H1 (cell line): ENCODE measurements around the gene PANK3. TPM values are rescaled to one million over a fixed set of nuclear protein-coding genes. Genes with fewer than 3 reads are reported as not detected.

Experiments used
- CTCF ChIA-PET: fragments of 300-600 bp; sonication (Branson Sonifier 250); formaldehyde crosslinking; loops from one replicate; lab custom pipeline; 2021; ENCODE audit not compliant: partially characterized antibody; lab: Charles Lee
- POLR2A ChIA-PET: fragments of 300-600 bp; sonication (Branson Sonifier 250); formaldehyde crosslinking; loops from one replicate; lab custom pipeline; 2021; ENCODE audit warnings: inconsistent platforms; ENCODE audit not compliant: partially characterized antibody; lab: Charles Lee
- DNase-seq, 2 experiments: peaks; one replicate each; pipeline versions ENCODE4 v3.0.0 to v3.0.0-alpha.2; 2010 to 2022; ENCODE audit warnings: low spot score in 2 of 2, low read depth in 1 of 2, mixed read lengths in 1 of 2
- FAIRE-seq: peaks from 2 replicates; lab custom pipeline; 2011; peaks lifted over from hg19 to GRCh38; lab: Jason Lieb, UNC
- H2AFZ ChIP-seq: 2 replicates; pipeline ENCODE4 v1.8.1; 2012; ENCODE audit warnings: low read length, inconsistent platforms
- H2AK5ac ChIP-seq: 2 replicates; pipeline ENCODE4 v1.6.1; 2013; ENCODE audit warnings: low read depth, low read length
- H2BK120ac ChIP-seq: replicated peaks from 2 replicates; pipeline ENCODE3; 2013; ENCODE audit warnings: low read depth, low read length, inconsistent platforms
- H2BK12ac ChIP-seq: 2 replicates; pipeline ENCODE4 v1.6.1; 2013; ENCODE audit warnings: low read depth, low read length
- H2BK15ac ChIP-seq: 2 replicates; pipeline ENCODE4 v1.6.1; 2013; ENCODE audit warnings: low read length
- H2BK20ac ChIP-seq: 2 replicates; pipeline ENCODE4 v1.6.1; 2013; ENCODE audit warnings: low read length
- H2BK5ac ChIP-seq: 2 replicates; pipeline ENCODE4 v1.6.1; 2013; ENCODE audit warnings: low read depth, low read length
- H3K14ac ChIP-seq: 2 replicates; pipeline ENCODE4 v1.6.1; 2013; ENCODE audit warnings: inconsistent platforms; ENCODE audit not compliant: insufficient read length
- H3K18ac ChIP-seq: 2 replicates; pipeline ENCODE4 v1.6.1; 2013; ENCODE audit warnings: low read length; ENCODE audit errors: extremely low read depth
- H3K23ac ChIP-seq: 2 replicates; pipeline ENCODE4 v1.6.1; 2013; ENCODE audit warnings: inconsistent platforms; ENCODE audit not compliant: insufficient read length
- H3K23me2 ChIP-seq: 2 replicates; pipeline ENCODE4 v1.6.1; 2013; ENCODE audit warnings: low read depth, low read length
- H3K27ac ChIP-seq: 2 replicates; pipeline ENCODE4 v1.6.1; 2011; ENCODE audit warnings: low read depth, low read length, inconsistent platforms
- H3K27me3 ChIP-seq, 4 experiments: replicated peaks in 1 of 4; 1 replicate in 1 of 4; 2 replicates in 3 of 4; pipeline versions ENCODE4 v1.6.1 to v1.8.1; 2011 to 2013; ENCODE audit warnings: low read length in 3 of 4, mild to moderate bottlenecking in 3 of 4, inconsistent platforms in 2 of 4, mixed read lengths in 2 of 4, moderate library complexity in 1 of 4; ENCODE audit not compliant: control insufficient read depth in 3 of 4, insufficient read depth in 3 of 4; ENCODE audit errors: extremely low read depth in 1 of 4
- H3K36me3 ChIP-seq, 4 experiments: 2 replicates each; pipeline versions ENCODE4 v1.6.1 to v1.8.1; 2011 to 2013; ENCODE audit warnings: mild to moderate bottlenecking in 4 of 4, low read length in 3 of 4, moderate library complexity in 2 of 4, control low read depth in 1 of 4, inconsistent platforms in 1 of 4; ENCODE audit not compliant: insufficient read depth in 4 of 4, control insufficient read depth in 2 of 4
- H3K4ac ChIP-seq: replicated peaks from 2 replicates; pipeline ENCODE3; 2013; ENCODE audit warnings: low read length, low read depth, mixed read lengths, inconsistent platforms; ENCODE audit not compliant: insufficient read length
- H3K4me1 ChIP-seq, 4 experiments: replicated peaks in 1 of 4; 1 replicate in 1 of 4; 2 replicates in 3 of 4; pipeline versions ENCODE4 v1.6.1 to v1.8.1; 2011 to 2013; ENCODE audit warnings: low read length in 3 of 4, inconsistent platforms in 2 of 4, mixed read lengths in 1 of 4; ENCODE audit not compliant: insufficient read depth in 4 of 4, control insufficient read depth in 3 of 4
- H3K4me2 ChIP-seq, 2 experiments: 2 replicates each; pipeline versions ENCODE4 v1.6.1 to v1.8.1; 2011 to 2013; ENCODE audit warnings: low read depth in 2 of 2, low read length in 2 of 2, control low read depth in 1 of 2, inconsistent platforms in 1 of 2, mild to moderate bottlenecking in 1 of 2; ENCODE audit not compliant: insufficient read depth in 1 of 2
- H3K4me3 ChIP-seq, 4 experiments: fragments of 200-600, 300-600 bp in 1 of 4; sonication (generic), shearing (Covaris generic), sonication (Bioruptor Twin) in 1 of 4; 2 replicates each; pipeline versions ENCODE4 v1.5.1 to v1.8.1; 2011 to 2016; ENCODE audit warnings: low read length in 4 of 4, low read depth in 3 of 4, control low read depth in 2 of 4, inconsistent platforms in 2 of 4, mild to moderate bottlenecking in 2 of 4, mixed read lengths in 1 of 4, moderate library complexity in 1 of 4; ENCODE audit not compliant: insufficient read depth in 2 of 4; ENCODE audit errors: extremely low read depth in 1 of 4
- H3K56ac ChIP-seq: replicated peaks from 2 replicates; pipeline ENCODE3; 2013; ENCODE audit warnings: low read depth, mild to moderate bottlenecking, mixed read lengths, low read length, inconsistent platforms; ENCODE audit not compliant: insufficient read length
- H3K79me1 ChIP-seq: 2 replicates; pipeline ENCODE4 v1.6.1; 2013; ENCODE audit warnings: low read depth, low read length, control low read depth
- H3K79me2 ChIP-seq, 2 experiments: 2 replicates each; pipeline versions ENCODE4 v1.6.1 to v1.8.1; 2012 to 2013; ENCODE audit warnings: low read length in 2 of 2, mild to moderate bottlenecking in 2 of 2, inconsistent platforms in 1 of 2; ENCODE audit not compliant: insufficient read depth in 2 of 2, control insufficient read depth in 1 of 2
- H3K9ac ChIP-seq, 4 experiments: replicated peaks in 1 of 4; 1 replicate in 1 of 4; 2 replicates in 3 of 4; pipeline versions ENCODE4 v1.6.1 to v1.8.1; 2011 to 2013; ENCODE audit warnings: low read depth in 3 of 4, low read length in 3 of 4, control low read depth in 2 of 4, mild to moderate bottlenecking in 2 of 4, moderate library complexity in 2 of 4, inconsistent platforms in 1 of 4; ENCODE audit errors: extremely low read depth in 1 of 4
- H3K9me3 ChIP-seq, 2 experiments: 2 replicates each; pipeline versions ENCODE4 v1.6.1 to v1.8.1; 2012 to 2013; ENCODE audit warnings: mild to moderate bottlenecking in 2 of 2, moderate library complexity in 2 of 2, control low read depth in 1 of 2, inconsistent platforms in 1 of 2, low read depth in 1 of 2, low read length in 1 of 2, mixed read lengths in 1 of 2; ENCODE audit not compliant: insufficient read depth in 2 of 2
- H4K20me1 ChIP-seq, 2 experiments: replicated peaks in 1 of 2; 2 replicates each; pipeline versions ENCODE3 to v1.8.1; 2011 to 2013; ENCODE audit warnings: inconsistent platforms in 2 of 2, low read length in 2 of 2, mild to moderate bottlenecking in 1 of 2; ENCODE audit not compliant: insufficient read depth in 2 of 2, control insufficient read depth in 1 of 2
- H4K5ac ChIP-seq: 2 replicates; pipeline ENCODE4 v1.6.1; 2013; ENCODE audit warnings: low read length, low read depth, mixed read lengths, inconsistent platforms; ENCODE audit not compliant: insufficient read length
- H4K8ac ChIP-seq: 2 replicates; pipeline ENCODE4 v1.8.0; 2013; ENCODE audit warnings: mild to moderate bottlenecking, moderate library complexity, low read length, inconsistent platforms; ENCODE audit not compliant: insufficient read depth; ENCODE audit errors: extremely low read depth
- H4K91ac ChIP-seq: replicated peaks from 2 replicates; pipeline ENCODE3; 2013; ENCODE audit warnings: low read length, mixed read lengths, inconsistent platforms; ENCODE audit not compliant: insufficient read length
- CHD2 ChIP-seq: IDR thresholded peaks from 2 replicates; pipeline ENCODE4 v1.6.1; 2012; ENCODE audit warnings: low read length, improper control_type of control experiment
- CREB1 ChIP-seq: IDR thresholded peaks from 2 replicates; pipeline ENCODE4 v1.6.1; 2012; ENCODE audit warnings: inconsistent platforms
- CTBP2 ChIP-seq: IDR thresholded peaks from 2 replicates; pipeline ENCODE4 v1.7.0; 2011; ENCODE audit warnings: borderline replicate concordance, mild to moderate bottlenecking, moderate library complexity, mixed read lengths, low read length; ENCODE audit not compliant: insufficient read depth, insufficient read length
- JUN ChIP-seq: IDR thresholded peaks from 2 replicates; pipeline ENCODE4 v1.6.1; 2011; ENCODE audit warnings: low read depth, mild to moderate bottlenecking, improper control_type of control experiment, low read length
- MAX ChIP-seq: IDR thresholded peaks from 2 replicates; pipeline ENCODE4 v1.6.1; 2012; ENCODE audit warnings: inconsistent platforms
- NRF1 ChIP-seq: IDR thresholded peaks from 2 replicates; pipeline ENCODE4 v1.6.1; 2011; ENCODE audit warnings: mild to moderate bottlenecking, low read depth, low read length, improper control_type of control experiment
- POLR2A ChIP-seq, 2 experiments: IDR thresholded peaks; 1 replicate in 1 of 2; 2 replicates in 1 of 2; pipeline ENCODE4 v1.6.1; 2011; ENCODE audit warnings: low read depth in 2 of 2, low read length in 2 of 2, mild to moderate bottlenecking in 2 of 2; ENCODE audit errors: control extremely low read depth in 1 of 2
- POLR2AphosphoS5 ChIP-seq: IDR thresholded peaks from 2 replicates; pipeline ENCODE4 v1.6.1; 2011; ENCODE audit warnings: low read depth, low read length
- RAD21 ChIP-seq, 2 experiments: IDR thresholded peaks in 1 of 2; conservative IDR thresholded peaks in 1 of 2; 2 replicates each; pipeline ENCODE4 v1.6.1; 2011; ENCODE audit warnings: low read depth in 2 of 2, low read length in 2 of 2, improper control_type of control experiment in 1 of 2, inconsistent platforms in 1 of 2, mild to moderate bottlenecking in 1 of 2, moderate library complexity in 1 of 2
- TBP ChIP-seq: IDR thresholded peaks from 2 replicates; pipeline ENCODE4 v1.6.1; 2011; ENCODE audit warnings: low read depth, low read length, improper control_type of control experiment
- YY1 ChIP-seq: IDR thresholded peaks from 2 replicates; pipeline ENCODE4 v1.6.1; 2011; ENCODE audit warnings: low read depth, mild to moderate bottlenecking, low read length
- WGBS, 2 experiments: shearing (Covaris generic) in 1 of 2; methylation state at CpG; one replicate each; pipeline versions ENCODE4 v1.1.6 to v1.1.7; 2013 to 2015; ENCODE audit warnings: low lambda C conversion rate in 2 of 2, mixed read lengths in 2 of 2, inconsistent platforms in 1 of 2, low coverage in 1 of 2, missing lambda C conversion rate in 1 of 2; ENCODE audit not compliant: insufficient replicate concordance in 2 of 2, insufficient coverage in 1 of 2, insufficient read length in 1 of 2; ENCODE audit errors: extremely low coverage in 1 of 2, missing lambda C conversion rate in 1 of 2; 5-methylcytosine and 5-hydroxymethylcytosine counted together
- polyA plus RNA-seq, 7 experiments: library from polyadenylated mRNA; depleted of rRNA in 3 of 7; stranded (reverse) in 5 of 7; unstranded in 2 of 7; fragments of >200 nt in 5 of 7; fragments of 200-250 nt in 2 of 7; gene quantifications; 1 replicate in 5 of 7; 2 replicates in 1 of 7; 4 replicates in 1 of 7; pipeline versions ENCODE4 v1.2.1 to v1.2.3, GENCODE V29; 2011 to 2013; ENCODE audit warnings: missing spikeins in 2 of 7, mixed read lengths in 2 of 7
- total RNA-seq: library from RNA; stranded (reverse); fragmentation: NEBNext Ultra II Directional; extraction: Animal tissue kit (Norgen Biotek cat#: 25700); gene quantifications from 2 replicates; pipeline ENCODE4 v1.2.1, GENCODE V29; 2021

Gene PANK3
- total and polyA plus RNA-seq, 2 of the 8 experiments (the other 6 are each of a cell fraction or from before 2014, with no cell fraction given) = 8.6 to 101 TPM

- Histone ChIP-seq H2BK12ac (peak within 1 kb of the TSS; percentile 45; the same call in 1 of the 2 replicates), H3K23me2 (peaks cover 7% of the 10 kb centered on the region), H3K79me1 (no peaks in the 10 kb centered on the region), H3K9me3 (peaks cover 0 to 5% of the 10 kb centered on the region in 2 experiments; a peak in 1 of 4 replicates), H4K20me1 (peaks cover 0 to 3% of the 10 kb centered on the region in 2 experiments), H3K36me3 (peaks cover 0 to 3% (median 0%) of the 10 kb centered on the region in 4 experiments; a peak in 1 of 8 replicates), H2BK5ac (no peak within 1 kb of the TSS; the same call in 1 of the 2 replicates), H3K27ac (no peak within 1 kb of the TSS), H2AFZ (peak within 1 kb of the TSS; percentile 88; the same call in 1 of the 2 replicates), H3K4me2 (peak within 1 kb of the TSS; percentile 59 to 95), H4K8ac (peak within 1 kb of the TSS; percentile 83), H2BK20ac (no peak within 1 kb of the TSS), H3K18ac (peak within 1 kb of the TSS; percentile 51; the same call in 1 of the 2 replicates), H2AK5ac (no peak within 1 kb of the TSS), H3K9ac (no peak within 1 kb of the TSS; a peak in 2 of 7 replicates), H3K4me3 (peak within 1 kb of the TSS; percentile 44 to 60 (median 55)), H2BK120ac (no peak within 1 kb of the TSS), H2BK15ac (peak within 1 kb of the TSS; percentile 84; the same call in 1 of the 2 replicates), H3K23ac (no peak within 1 kb of the TSS), H3K4me1 (peaks cover 0 to 11% (median 10%) of the 10 kb centered on the region in 4 experiments; a peak in 6 of 7 replicates), H4K91ac (peak within 1 kb of the TSS; percentile 44), H3K4ac (peak within 1 kb of the TSS; percentile 12), H4K5ac (no peak within 1 kb of the TSS), H3K14ac (no peak within 1 kb of the TSS), H3K27me3 (peaks cover 4 to 12% (median 11%) of the 10 kb centered on the region in 4 experiments), H3K56ac (no peak within 1 kb of the TSS), H3K79me2 (no peaks in the 10 kb centered on the region)
- CTCF ChIA-PET = no interaction called here
- 28% methylated on average over 21 of the region's 38 CpGs; no CpG with 5 or more reads in 1 of the 2 experiments for WGBS, 2 experiments
- FAIRE-seq = no peak
- DNase-seq = peak in 1 of 2 experiments; percentile 89
- POLR2A ChIA-PET = interaction anchor here (0.8 to 1.0 kb wide), 2 partner anchors 8 to 9 kb away, joined by 3 to 4 read pairs; no protein-coding TSS in a partner anchor
- no peak for TF ChIP-seq CHD2
- 0 out of 4 replicates have a peak, but pooled peaks of 1 of the 2 experiments have one; percentile 10 for TF ChIP-seq RAD21 (IDR thresholded peaks at IDR 0.05 in 1 of 2, conservative IDR thresholded peaks at IDR 0.05 in 1 of 2; ENCODE audit: low read depth in 2 of 2, low read length in 2 of 2)
- no peak for TF ChIP-seq NRF1
- TF ChIP-seq TBP = peak; percentile 35; the same call in 1 of the 2 replicates
- peak; percentile 66; the same call in 1 of the 2 replicates for TF ChIP-seq CREB1
- 0 out of 3 replicates have a peak, but pooled peaks of 1 of the 2 experiments have one; percentile 25 for TF ChIP-seq POLR2A (IDR thresholded peaks at IDR 0.05; ENCODE audit: control extremely low read depth in 1 of 2, low read depth in 2 of 2, low read length in 2 of 2)
- peak; percentile 61 for TF ChIP-seq YY1
- TF ChIP-seq POLR2AphosphoS5 = no peak
- peak; percentile 94 for TF ChIP-seq MAX
- no peak for TF ChIP-seq JUN
- TF ChIP-seq CTBP2 = no peak
Measured at GRCh38 chr5:168528521-168529373, 50.4 kb downstream of the PANK3 start, which contains the start of gene FBLL1. TSS of gene FBLL1 (plus strand) at chr5:168529305. CDS start at chr5:168529505, 200 bp downstream.
